HG03442 (cell line): ENCODE measurements around the gene HOXA5.

Source experiments
- ATAC-seq: cut with Tn5 transposase; IDR thresholded peaks from one replicate; pipeline ENCODE4 v1.9.1; 2021; ENCODE audit warnings: mild to moderate bottlenecking, moderate library complexity; ENCODE audit not compliant: unreplicated experiment

HOXA5 gene

DNA sequence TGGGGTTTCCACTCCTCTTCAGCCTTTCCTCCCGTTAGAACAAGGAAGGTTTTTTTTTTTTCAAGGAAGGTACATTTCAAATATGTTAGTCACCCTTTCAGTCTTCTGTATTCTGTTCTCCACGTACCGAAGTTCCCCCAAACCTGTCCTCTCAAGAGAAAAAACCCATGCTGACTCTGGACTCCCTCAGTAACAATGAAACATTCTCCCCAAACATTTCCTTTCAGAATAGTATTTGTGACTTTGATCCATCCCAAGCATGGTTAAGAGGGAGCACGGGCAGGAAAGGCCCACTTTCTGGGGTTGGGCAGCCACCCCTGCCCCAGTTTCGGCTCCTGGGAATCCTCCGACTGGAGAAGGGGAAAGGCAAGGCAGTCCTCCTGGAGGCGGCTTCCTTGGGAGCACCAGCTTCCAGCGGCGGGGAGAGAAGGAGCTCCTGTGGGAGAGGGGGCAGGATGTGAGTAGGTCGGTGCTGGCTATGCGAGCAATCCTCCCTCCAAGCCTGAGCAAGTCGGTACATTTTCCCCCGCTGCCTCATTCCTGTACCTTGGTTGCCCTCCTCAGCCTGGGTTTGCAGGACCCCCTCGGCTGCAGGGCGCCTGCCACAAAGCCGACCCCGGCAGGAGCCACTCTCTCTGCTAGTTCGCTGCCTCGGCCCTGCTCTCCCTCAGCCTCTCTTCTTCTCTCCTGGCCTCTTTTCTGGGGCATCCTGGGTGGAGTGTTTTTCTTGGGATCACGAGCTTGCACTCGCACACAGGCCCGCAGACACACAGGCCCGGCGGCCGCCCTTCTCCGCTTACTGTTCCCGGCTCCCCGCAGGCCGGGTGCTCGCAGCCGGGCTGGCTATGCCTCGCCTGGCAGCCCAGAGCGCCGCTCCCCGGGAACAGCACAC is 45.5 kb downstream of the HOXA5 start:
- no peak for ATAC-seq

DNA sequence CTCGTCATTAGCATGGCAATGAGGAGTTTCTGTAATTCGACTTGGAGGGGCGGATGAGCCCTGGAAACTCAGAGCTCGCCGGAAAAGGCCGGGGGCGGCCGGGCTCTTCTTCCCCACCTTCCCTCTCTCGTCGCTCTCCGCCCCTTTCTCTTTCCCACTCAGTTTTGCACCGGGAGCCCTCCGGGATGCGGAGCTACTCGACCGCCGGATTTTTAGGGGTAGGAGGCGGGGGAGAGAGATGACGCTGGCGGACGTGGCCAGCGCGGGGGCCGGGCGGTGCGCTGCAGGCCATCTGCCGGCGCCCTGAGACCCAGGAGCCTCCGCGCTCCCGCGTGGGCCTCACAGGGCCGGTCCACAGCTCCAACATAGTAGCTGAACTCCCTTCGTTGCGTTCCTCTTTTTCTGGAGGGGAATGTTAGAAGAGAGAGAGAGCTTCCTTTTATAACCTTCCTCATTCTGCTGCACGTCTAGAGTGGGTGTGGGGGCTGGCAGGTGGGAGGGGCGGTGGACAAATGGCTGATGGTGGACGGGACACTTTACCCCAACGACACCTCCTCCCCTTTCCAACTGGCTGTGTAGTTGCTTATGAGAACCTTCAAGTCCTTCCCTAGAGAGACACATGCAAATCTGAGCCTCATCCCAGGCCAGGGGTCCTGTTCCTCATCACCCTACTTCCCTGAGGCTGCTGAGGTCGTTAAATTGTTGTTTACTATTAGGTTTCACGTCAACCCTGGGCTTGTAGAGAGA is 46.5 kb downstream of the HOXA5 start:
- ATAC-seq, result no peak

DNA sequence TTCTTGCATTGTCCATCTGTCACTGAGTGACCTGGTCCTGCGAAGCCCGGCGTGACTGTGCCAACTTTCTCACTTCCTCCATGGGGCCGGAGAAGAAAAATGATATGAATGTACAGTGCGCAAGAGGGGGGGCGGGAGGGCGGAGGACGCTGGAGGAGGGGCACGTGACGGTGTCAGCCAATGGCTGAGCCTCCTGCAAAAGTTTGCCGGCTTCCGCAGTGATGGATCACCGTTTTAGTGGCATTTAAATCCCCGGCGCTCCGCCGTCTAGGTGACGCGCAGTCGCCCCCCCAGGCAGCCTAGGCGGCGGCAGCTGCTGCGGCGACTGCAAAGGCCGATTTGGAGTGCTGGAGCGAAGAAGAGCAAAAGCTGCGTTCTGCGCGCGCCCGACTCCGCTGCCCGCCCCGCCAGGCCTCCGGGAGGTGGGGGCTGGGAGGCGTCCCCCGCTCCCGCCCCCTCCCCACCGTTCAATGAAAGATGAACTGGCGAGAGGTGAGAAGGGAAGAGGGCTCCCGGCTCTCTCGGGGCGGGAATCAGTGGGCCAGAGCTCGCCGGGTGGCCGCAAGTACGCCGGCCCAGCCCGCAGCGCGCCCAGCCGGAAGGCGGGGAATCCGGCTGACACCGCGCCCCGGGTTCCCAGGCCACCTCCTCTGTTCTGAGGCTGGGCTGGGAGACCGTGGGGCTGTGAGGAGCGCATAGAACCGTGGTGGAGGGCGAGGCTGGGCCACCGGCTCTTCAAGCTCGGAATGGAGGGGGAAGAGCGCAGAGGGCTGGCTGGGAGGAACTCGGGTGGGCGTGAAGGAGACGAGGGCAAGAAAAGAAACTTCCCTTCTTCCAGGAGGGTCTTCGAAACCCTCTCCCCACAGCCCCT is 47.3 kb downstream of the HOXA5 start, which contains the start of gene HOXA1:
Gene HOXA1 (minus strand): TSS at position 104 of the 871 bp plus-strand sequence. CDS start 88 bp downstream, at position 16.
- ATAC-seq, result peak; percentile 82

DNA sequence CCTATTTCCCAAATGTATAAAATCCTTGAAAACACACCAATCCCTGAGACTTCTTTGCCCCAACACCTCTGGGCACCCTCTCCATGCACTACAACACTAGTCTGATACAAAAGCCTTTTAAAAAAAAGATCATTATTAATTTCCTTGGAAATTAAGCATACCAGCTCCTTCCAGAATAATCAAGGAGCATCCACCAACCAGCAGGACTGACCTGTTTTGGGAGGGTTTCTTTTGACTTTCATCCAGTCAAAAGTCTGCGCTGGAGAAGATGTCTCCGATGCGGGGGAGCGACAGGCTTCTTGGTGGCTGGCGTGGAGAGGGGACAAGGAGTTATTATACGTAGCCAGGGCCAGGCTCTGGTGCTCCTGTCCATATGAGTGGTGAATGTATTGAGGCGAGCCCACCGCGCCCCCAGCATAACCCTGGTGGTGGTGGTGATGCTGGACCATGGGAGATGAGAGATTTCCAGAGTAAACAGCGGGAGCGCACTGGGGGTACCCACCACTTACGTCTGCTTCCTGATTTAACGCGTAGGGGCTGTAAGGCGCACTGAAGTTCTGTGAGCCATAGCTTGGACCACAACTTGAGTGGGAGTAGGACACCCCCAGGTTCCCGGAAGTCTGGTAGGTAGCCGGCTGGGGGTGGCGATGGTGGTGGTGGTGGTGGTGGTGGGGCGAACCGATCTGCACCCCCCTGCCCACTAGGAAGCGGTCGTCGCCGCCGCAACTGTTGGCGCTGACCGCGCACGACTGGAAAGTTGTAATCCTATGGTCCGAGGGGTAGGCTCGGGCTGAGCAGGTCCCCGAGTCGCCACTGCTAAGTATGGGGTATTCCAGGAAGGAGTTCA is 48.2 kb downstream of the HOXA5 start:
- no peak for ATAC-seq

DNA sequence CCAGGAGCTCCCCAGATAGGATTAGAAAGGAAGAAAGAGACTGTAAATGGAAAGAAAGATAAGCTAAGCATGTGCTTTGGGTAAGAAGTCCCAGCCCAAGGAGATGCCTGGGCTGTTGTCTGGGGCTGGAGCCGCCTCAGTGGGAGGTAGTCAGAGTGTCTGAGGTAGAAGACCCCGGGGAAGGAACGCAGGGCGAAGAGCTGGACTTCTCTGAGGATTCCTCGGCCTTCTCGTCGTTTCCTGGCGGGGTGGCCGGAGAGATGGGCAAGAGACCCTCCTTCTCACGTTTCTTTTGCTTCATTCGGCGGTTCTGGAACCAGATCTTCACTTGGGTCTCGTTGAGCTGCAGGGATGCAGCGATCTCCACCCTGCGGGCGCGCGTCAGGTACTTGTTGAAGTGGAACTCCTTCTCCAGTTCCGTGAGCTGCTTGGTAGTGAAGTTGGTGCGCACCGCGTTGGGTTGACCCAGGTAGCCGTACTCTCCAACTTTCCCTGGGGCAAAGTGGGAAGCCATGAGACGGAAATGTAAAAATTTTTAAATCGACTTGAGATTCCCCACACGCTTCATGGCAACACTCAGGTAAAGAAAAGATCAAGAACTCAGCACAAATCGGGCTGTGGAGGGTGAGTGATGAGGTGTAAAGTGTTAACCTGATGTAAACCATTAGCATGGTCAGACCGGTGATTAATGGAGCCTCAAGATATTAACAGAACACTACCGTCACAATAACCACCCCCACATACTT is 49.0 kb downstream of the HOXA5 start:
- no peak for ATAC-seq

DNA sequence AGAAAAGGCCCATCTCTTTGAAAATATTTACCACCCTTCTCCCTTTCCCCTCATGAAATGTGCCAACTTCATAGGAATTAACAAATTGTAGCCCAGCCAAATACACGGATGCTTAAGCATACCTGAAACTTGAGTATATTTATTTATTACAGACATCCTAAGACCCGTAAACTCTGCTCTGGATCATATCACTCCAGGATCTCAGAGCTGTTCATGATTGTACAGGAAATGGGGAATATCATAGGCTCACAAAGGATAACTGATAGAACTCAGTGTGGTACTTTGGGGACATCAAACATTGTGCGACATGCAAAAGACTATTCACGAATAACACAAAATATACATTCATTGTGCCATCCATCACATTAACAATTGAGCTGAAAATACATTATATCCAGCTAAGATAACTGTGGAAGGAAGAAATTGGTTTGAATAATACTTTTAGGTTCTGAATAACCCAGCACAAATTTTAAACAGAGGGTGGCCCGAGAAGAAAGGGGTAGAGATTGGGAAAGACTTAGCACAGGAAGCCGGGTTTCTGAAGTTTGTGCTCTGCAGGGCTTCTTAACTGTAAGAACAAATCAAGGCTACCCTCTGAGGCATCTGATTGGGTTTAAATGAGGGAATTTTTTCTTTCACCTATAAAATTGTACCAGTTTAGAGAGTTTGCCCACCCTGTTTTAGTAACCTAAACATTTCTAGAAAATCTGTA is 50.1 kb downstream of the HOXA5 start:
- ATAC-seq, result no peak

DNA sequence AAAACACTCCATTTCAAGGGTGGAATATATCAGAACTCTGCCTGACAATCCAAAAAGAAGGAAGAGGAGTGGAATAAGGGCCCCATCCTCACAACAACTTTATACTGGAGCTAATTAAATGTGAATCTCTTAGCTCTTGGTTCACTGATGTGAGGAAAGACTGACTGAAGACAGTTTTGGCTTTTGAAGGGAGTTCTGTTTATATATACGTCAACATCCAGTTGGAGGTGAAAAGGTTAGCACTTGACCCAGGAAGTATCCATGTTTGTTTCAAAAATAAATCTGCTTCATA is 50.7 kb downstream of the HOXA5 start:
- no peak for ATAC-seq

DNA sequence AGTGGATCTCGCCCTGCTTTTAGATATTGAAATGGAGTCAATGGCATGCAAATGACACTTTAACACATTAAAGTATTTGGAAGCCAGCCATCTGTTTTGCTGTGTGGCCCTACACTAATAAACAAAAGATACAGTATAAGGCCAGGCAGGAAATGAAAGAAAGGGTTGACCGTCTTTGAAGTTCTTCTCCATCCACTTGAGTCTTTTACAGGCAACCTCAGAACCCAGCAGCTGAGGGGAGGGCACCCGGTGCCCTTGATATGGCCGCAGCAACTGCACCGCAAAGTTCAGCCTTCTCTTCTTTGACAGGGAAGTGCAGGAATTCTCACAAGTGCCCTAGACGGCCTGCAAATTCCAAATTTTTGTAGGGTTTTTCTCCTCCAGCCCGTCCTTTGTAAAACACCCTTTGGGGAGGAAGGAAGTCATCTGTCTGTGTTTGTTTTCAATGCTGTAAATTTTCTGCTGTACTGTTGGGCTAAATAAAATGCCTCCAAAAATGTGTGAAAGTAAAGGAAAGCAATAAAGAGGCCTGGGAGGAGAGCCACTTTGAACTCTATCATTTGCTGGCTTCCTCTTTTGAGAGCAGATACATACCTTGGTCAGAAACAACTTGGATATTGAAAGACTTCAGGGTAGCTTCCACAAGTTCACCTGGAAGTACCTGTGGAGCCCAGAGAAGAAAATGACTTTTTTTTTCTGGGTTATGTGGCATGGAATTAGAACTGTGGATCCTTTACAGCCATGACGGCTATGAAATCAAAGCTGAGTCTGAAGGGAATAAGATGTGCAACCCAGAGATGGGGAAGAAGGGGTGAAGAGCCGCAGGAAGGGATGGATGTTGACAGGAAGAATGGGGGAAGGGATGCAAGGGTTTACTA is 51.3 kb downstream of the HOXA5 start:
- ATAC-seq, result no peak

DNA sequence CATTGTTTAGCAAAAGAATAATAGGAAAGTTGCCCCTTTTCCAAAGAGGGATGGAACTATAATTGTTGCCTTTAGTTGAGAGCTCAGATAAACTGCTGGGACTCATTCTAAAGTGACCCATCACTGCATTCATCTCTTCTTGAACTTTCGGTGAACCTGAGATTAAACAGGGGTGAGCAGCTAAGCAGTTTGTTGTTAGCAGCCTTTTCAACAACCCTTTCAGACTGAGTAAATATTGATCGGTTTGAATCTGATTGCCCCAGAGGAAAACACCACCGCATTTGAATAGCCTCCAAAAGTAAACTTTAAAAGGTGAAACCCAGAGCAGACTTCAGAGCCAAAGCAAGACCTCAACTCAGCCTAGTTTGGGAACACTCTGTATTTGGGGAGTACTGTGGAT is 52.4 kb downstream of the HOXA5 start:
- ATAC-seq, result no peak
